ENCODE results near the gene GABRA5. TPM values are rescaled to one million over a fixed set of nuclear protein-coding genes. Genes with fewer than 3 reads are reported as not detected.

Gene GABRA5
- total and polyA plus RNA-seq, 8 donors: 0.06 to 0.15 (median 0.09) TPM; not detected in 5

- Histone ChIP-seq H3K4me3 (no peak overlapping the region), H3K9me3 (peaks cover 0 to 7% of the 10 kb centered on the region in 2 donors), H3K27ac (no peak overlapping the region), H3K4me1 (no peaks in the 10 kb centered on the region), H3K27me3 (no peaks in the 10 kb centered on the region), H3K36me3 (no peaks in the 10 kb centered on the region)
- ATAC-seq: no peak
- DNase-seq: no peak
- intact Hi-C loops (cut with DNase I): no loop called here
- no peak for TF ChIP-seq CTCF (IDR thresholded peaks at IDR 0.05)
Observed at GRCh38 chr15:26910715-26911114, 43.9 kb downstream of the GABRA5 start.

GRCh38 chr15:26921433-26921832 is 54.6 kb downstream of the GABRA5 start:
- Histone ChIP-seq H3K27me3 (no peaks in the 10 kb centered on the region), H3K9me3 (peaks cover 0 to 23% of the 10 kb centered on the region in 2 donors), H3K36me3 (no peaks in the 10 kb centered on the region), H3K4me1 (no peaks in the 10 kb centered on the region), H3K27ac (no peak overlapping the region), H3K4me3 (no peak overlapping the region)
- no peak for ATAC-seq
- intact Hi-C loops (cut with DNase I): no loop called here
- no peak for TF ChIP-seq CTCF (IDR thresholded peaks at IDR 0.05)
- DNase-seq: no peak

GRCh38 chr15:26926081-26926480 is 59.2 kb downstream of the GABRA5 start:
- Histone ChIP-seq H3K36me3 (no peaks in the 10 kb centered on the region), H3K27ac (no peak overlapping the region), H3K9me3 (no peaks in the 10 kb centered on the region), H3K27me3 (no peaks in the 10 kb centered on the region), H3K4me3 (no peak overlapping the region), H3K4me1 (no peaks in the 10 kb centered on the region)
- DNase-seq (no peak), ATAC-seq (no peak)
- intact Hi-C loops (cut with DNase I): no loop called here
- no peak for TF ChIP-seq CTCF (IDR thresholded peaks at IDR 0.05)

GRCh38 chr15:26928051-26928450 is 61.2 kb downstream of the GABRA5 start:
- Histone ChIP-seq H3K9me3 (no peaks in the 10 kb centered on the region), H3K27ac (no peak overlapping the region), H3K36me3 (no peaks in the 10 kb centered on the region), H3K4me1 (no peaks in the 10 kb centered on the region), H3K4me3 (no peak overlapping the region), H3K27me3 (no peaks in the 10 kb centered on the region)
- no peak for TF ChIP-seq CTCF (IDR thresholded peaks at IDR 0.05)
- no peak for DNase-seq
- intact Hi-C loops (cut with DNase I): no loop called here
- ATAC-seq: no peak

- intact Hi-C loops (cut with DNase I): no loop called here
- Histone ChIP-seq H3K4me1 (no peaks in the 10 kb centered on the region), H3K36me3 (no peaks in the 10 kb centered on the region), H3K9me3 (no peaks in the 10 kb centered on the region), H3K27me3 (no peaks in the 10 kb centered on the region), H3K4me3 (no peak overlapping the region), H3K27ac (no peak overlapping the region)
- no peak for TF ChIP-seq CTCF (IDR thresholded peaks at IDR 0.05)
- ATAC-seq (no peak), DNase-seq (no peak)
Observed at GRCh38 chr15:26929588-26929987, 62.7 kb downstream of the GABRA5 start.
